ENCODE measurements around the gene GRWD1. TPM values are rescaled to one million over a fixed set of nuclear protein-coding genes. Genes with fewer than 3 reads are reported as not detected.
A peak's percentile ranks its signal among the peaks of the same experiment; 100 is the strongest.

Gene GRWD1
- total and polyA plus RNA-seq, 2 donors (not counting 1 experiment from before 2014, with no cell fraction given) = 10.6 to 40.7 TPM

GRCh38 chr19:48444936-48445200 is 915 bp upstream of the GRWD1 start:
- POLR2A ChIA-PET = interaction anchor here (1.2 kb wide), 1 partner anchor 25 kb away, joined by 3 read pairs; no protein-coding TSS in a partner anchor
- 67% methylated on average over 1 of the region's 3 CpGs for WGBS (ENCODE audit: insufficient coverage)
- Histone ChIP-seq H4K20me1 (ENCODE audit: control insufficient read depth, insufficient read depth, low read length, poor library complexity, severe bottlenecking) (no peaks in the 10 kb centered on the region), H2AFZ (ENCODE audit: insufficient read depth, low read depth, low read length, poor library complexity, severe bottlenecking) (peak overlapping the region; percentile 98), H3K9me3 (ENCODE audit: control extremely low read depth in 1 of 3, control insufficient read depth in 2 of 3, insufficient read depth in 1 of 3, low read length in 2 of 3) (peaks cover 0 to 21% (median 0%) of the 10 kb centered on the region in 3 donors), H3K4me3 (ENCODE audit: control extremely low read depth in 1 of 5, extremely low read depth in 1 of 5, insufficient read depth in 1 of 5, low read depth in 2 of 5, low read length in 4 of 5) (peak overlapping the region in 4 of 5 experiments; percentile 85 to 99 (median 95)), H3K36me3 (replicated peaks in 1 of 2; ENCODE audit: control extremely low read depth in 1 of 2, control insufficient read depth in 1 of 2, extremely low read depth in 1 of 2, insufficient read depth in 2 of 2, low read length in 1 of 2) (peaks cover 0 to 26% of the 10 kb centered on the region in 2 experiments), H3K4me2 (replicated peaks; ENCODE audit: low read depth, low read length, poor library complexity, severe bottlenecking) (peak overlapping the region; percentile 78), H3K9ac (ENCODE audit: low read length) (peak overlapping the region; percentile 95), H3K27me3 (replicated peaks in 1 of 4; ENCODE audit: control extremely low read depth in 1 of 4, control insufficient read depth in 3 of 4, insufficient read depth in 4 of 4, low read length in 3 of 4) (peaks cover 0 to 31% (median 11%) of the 10 kb centered on the region in 4 experiments), H3K4me1 (ENCODE audit: control insufficient read depth in 2 of 2, insufficient read depth in 2 of 2, low read length in 2 of 2) (peaks cover 22 to 27% of the 10 kb centered on the region in 2 donors), H3K79me2 (ENCODE audit: control insufficient read depth, insufficient read depth, low read length) (peaks cover 20% of the 10 kb centered on the region), H3K27ac (ENCODE audit: low read length in 2 of 2) (no peak overlapping the region)
- CTCF ChIA-PET = interaction anchor here (0.8 to 2.1 kb wide), 5 partner anchors 22 to 163 kb away, joined by 3 to 5 read pairs (median 4); partner anchors contain the start of gene GRIN2D
- H3K27me3 Mint-ChIP-seq = peaks cover 22% of the 10 kb centered on the region
- TF ChIP-seq EZH2 (IDR thresholded peaks at IDR 0.05; ENCODE audit: borderline replicate concordance, insufficient read depth, low read depth, low read length, poor library complexity, severe bottlenecking) (no peak), CTCF (IDR thresholded peaks at IDR 0.05) (no peak)
- peak overlapping the region; percentile 98 for H3K27ac Mint-ChIP-seq
- H3K4me3 Mint-ChIP-seq = peak overlapping the region; percentile 97
- H3K9me3 Mint-ChIP-seq (ENCODE audit: insufficient read depth) = no peaks in the 10 kb centered on the region
- ATAC-seq (ENCODE audit: low read depth) (no peak), DNase-seq (no peak)
- H3K4me1 Mint-ChIP-seq = peaks cover 40% of the 10 kb centered on the region
- intact Hi-C loops (cut with micrococcal nuclease) = loop anchor here (1.0 kb wide), 7 partner anchors 24 to 174 kb away; partner anchors contain the start of genes CYTH2, KDELR1, RPL18 and SPHK2

GRCh38 chr19:48445256-48445605 is 552 bp upstream of the GRWD1 start:
- H3K9ac ChIP-seq (ENCODE audit: low read length) = peak overlapping the region; percentile 95
- H3K4me3 ChIP-seq (ENCODE audit: control extremely low read depth in 1 of 5, extremely low read depth in 1 of 5, insufficient read depth in 1 of 5, low read depth in 2 of 5, low read length in 4 of 5) = peak overlapping the region; percentile 64 to 99 (median 94)
- H4K20me1 ChIP-seq (ENCODE audit: control insufficient read depth, insufficient read depth, low read length, poor library complexity, severe bottlenecking) = no peaks in the 10 kb centered on the region
- DNase-seq (no peak), ATAC-seq (ENCODE audit: low read depth) (peak; percentile 37)
- H3K4me1 ChIP-seq (ENCODE audit: control insufficient read depth in 2 of 2, insufficient read depth in 2 of 2, low read length in 2 of 2) = peaks cover 22 to 27% of the 10 kb centered on the region in 2 donors
- ChIA-PET POLR2A (interaction anchor here (1.2 kb wide), 1 partner anchor 25 kb away, joined by 3 read pairs; no protein-coding TSS in a partner anchor), CTCF (interaction anchor here (0.7 to 2.1 kb wide), 6 partner anchors 21 to 163 kb away, joined by 3 to 5 read pairs (median 4); partner anchors contain the start of gene GRIN2D)
- Mint-ChIP-seq H3K27me3 (peaks cover 22% of the 10 kb centered on the region), H3K27ac (peak overlapping the region; percentile 98), H3K9me3 (ENCODE audit: insufficient read depth) (no peaks in the 10 kb centered on the region), H3K4me1 (peaks cover 40% of the 10 kb centered on the region), H3K4me3 (peak overlapping the region; percentile 97)
- H3K9me3 ChIP-seq (ENCODE audit: control extremely low read depth in 1 of 3, control insufficient read depth in 2 of 3, insufficient read depth in 1 of 3, low read length in 2 of 3) = peaks cover 0 to 21% (median 0%) of the 10 kb centered on the region in 3 donors
- TF ChIP-seq CTCF (IDR thresholded peaks at IDR 0.05) (peak; percentile 40), EZH2 (IDR thresholded peaks at IDR 0.05; ENCODE audit: borderline replicate concordance, insufficient read depth, low read depth, low read length, poor library complexity, severe bottlenecking) (no peak)
- peak overlapping the region; percentile 78 for H3K4me2 ChIP-seq (replicated peaks; ENCODE audit: low read depth, low read length, poor library complexity, severe bottlenecking)
- 33% methylated on average over 1 of the region's 6 CpGs for WGBS (ENCODE audit: insufficient coverage)
- H2AFZ ChIP-seq (ENCODE audit: insufficient read depth, low read depth, low read length, poor library complexity, severe bottlenecking) = peak overlapping the region; percentile 98
- intact Hi-C loops (cut with micrococcal nuclease) = loop anchor here (1.0 kb wide), 7 partner anchors 24 to 174 kb away; partner anchors contain the start of genes CYTH2, KDELR1, RPL18 and SPHK2
- H3K79me2 ChIP-seq (ENCODE audit: control insufficient read depth, insufficient read depth, low read length) = peaks cover 23% of the 10 kb centered on the region
- H3K36me3 ChIP-seq (replicated peaks in 1 of 2; ENCODE audit: control extremely low read depth in 1 of 2, control insufficient read depth in 1 of 2, extremely low read depth in 1 of 2, insufficient read depth in 2 of 2, low read length in 1 of 2) = peaks cover 0 to 28% of the 10 kb centered on the region in 2 experiments
- H3K27ac ChIP-seq (ENCODE audit: low read length in 2 of 2) = peak overlapping the region; percentile 88 to 91
- peaks cover 0 to 28% (median 11%) of the 10 kb centered on the region in 4 experiments for H3K27me3 ChIP-seq (replicated peaks in 1 of 4; ENCODE audit: control extremely low read depth in 1 of 4, control insufficient read depth in 3 of 4, insufficient read depth in 4 of 4, low read length in 3 of 4)

Measured in B cell (primary cell).